Dermis blood vessel endothelial cell (primary cell): ENCODE data around the gene C16orf54. TPM values are rescaled to one million over a fixed set of nuclear protein-coding genes. Genes with fewer than 3 reads are reported as not detected.
"Not testable (repeated sequence)": the region's sequence is repeated elsewhere in the genome, so short reads cannot be mapped to it uniquely, and the experiment has no call there.

Source experiments
- DNase-seq: peaks from one replicate; pipeline ENCODE4 v3.0.0; 2010
- total RNA-seq: library from RNA; depleted of rRNA; stranded (reverse); fragments of >200 nt; gene quantifications from 2 replicates; pipeline ENCODE4 v1.2.3, GENCODE V29; 2014

The C16orf54 gene
- total RNA-seq, 1 donor from 2014 or later, result not detected

DNA sequence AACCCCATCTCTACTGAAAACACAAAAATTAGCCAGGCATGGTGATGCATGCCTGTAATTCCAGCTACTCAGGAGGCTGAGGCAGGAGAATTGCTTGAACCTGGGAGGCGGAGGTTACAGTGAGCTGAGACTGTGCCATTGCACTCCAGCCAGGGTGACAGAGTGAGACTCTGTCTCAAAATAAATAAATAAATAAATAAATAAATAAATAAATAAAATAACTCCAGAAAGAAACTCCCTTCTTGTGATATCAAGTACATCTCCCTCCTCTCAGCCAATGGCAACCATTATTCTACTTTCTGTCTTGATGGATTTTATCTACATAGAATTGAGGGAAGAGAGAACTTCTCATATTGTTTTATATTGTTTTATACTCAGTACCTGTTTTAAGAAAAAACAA, 38.6 kb downstream of the C16orf54 start:
- DNase-seq, result not testable (repeated sequence)

GRCh38 chr16:29705030-29705429, 40.8 kb downstream of the C16orf54 start:
- no peak for DNase-seq

DNA sequence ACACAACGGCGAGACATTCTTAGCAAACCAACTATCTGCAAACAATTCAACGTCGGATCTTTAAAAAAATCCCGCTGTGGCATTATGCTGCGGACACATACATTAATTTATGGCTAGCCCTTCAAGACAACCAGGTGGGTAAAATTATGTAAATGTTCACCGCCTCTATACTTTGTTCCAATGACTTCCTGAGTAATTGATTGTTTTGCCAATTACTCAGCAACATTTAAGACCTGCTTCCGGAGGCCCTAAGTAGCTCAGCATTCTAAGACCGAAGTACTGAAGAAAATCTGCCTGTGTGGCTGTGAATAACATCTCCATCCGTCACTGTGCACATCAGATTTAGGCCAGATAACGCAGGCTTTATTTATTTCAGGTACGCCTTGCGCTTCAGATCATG, 43.5 kb downstream of the C16orf54 start:
- no peak for DNase-seq

DNA sequence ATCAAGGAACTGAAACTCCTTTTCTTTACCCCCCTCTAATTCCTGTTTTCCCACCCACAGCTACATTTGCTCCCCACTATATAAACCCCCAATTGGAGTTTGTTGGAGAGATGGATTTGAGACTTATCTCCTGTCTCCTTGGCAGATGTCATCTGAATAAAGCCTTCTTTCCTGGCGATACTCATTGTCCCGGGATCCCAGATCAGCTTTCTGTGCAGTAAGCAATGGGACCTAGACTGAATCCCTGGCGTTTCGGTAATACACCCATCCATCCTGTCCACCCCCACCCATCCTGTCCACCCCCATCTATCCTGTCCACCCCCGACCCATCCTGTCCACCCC, 44.6 kb downstream of the C16orf54 start:
- DNase-seq, result no peak

DNA sequence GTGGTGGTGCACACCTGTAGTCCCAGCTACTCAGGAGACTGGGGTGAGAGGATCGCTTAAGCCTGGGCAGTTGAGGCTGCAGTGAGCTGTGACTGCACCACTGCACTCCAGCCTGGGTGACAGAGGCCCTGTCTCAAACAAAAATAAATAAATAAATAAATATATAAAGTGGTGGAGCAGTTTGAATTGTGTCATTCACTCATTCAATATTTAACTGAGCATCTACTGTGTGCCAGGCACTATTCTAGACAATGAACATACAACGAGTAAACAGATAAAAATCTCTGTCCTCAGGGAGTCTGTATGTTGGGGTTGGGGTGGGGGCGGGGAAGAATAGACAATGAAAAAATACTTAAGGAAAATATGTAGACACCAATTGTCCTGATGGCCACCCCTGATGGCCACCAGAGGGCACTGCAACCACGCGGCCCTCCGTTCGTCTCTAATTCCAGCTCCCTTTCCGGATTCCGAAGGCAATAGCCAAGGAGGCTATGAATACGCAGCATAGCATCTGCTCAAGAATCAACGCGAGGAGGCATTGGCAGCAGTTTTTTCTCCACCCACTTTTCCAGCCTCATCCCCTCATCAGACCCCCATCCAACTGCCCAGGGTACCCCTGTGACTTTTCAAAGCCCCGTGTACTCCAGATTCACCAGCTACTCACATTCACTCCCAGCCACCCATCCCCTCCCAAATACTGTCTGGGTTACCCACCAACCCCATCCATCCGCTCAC, 45.4 kb downstream of the C16orf54 start:
- peak; percentile 92 for DNase-seq

DNA sequence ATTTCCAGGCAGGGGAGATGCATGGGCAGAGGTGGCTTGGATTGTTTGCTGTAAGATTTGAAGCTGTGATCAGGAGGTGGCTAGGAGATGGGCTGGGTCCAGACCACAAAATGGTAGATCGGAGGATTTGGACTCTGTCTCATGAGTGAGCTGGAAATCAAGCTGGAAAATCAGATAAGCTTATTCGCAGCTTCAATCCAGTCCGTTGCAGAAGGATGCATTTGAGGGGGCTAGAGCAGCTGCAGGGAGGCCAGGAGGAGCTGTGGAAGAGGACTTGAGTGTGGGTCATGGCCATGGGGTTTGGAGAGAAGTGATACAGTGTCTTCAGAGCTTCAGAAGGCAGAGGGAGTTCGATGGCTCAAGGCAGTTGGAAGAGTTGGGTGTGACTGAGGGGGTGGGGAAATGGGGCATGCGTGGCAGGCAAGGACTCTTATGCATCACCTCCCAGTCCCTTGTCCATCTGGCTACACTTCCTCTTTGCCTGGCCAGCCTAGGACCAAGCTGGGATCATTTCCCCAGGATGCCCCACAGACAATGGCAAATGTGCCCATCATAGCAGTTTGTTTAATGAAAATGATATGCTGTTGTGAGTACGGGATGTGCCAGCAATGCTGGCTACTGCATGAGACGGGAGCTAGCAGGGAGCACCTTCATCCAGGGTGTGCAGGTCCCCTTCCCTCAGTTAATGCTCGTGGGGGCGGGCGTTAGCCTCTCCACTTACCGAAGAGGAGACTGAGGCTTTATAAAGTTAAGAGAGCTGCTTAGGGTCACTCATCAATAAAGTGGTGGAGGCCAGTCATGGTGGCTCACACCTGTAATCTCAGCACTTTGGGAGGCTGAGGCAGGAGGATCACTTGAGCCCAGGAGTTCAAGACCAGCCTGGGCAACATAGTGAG, 46.2 kb downstream of the C16orf54 start:
- DNase-seq, result no peak

DNA sequence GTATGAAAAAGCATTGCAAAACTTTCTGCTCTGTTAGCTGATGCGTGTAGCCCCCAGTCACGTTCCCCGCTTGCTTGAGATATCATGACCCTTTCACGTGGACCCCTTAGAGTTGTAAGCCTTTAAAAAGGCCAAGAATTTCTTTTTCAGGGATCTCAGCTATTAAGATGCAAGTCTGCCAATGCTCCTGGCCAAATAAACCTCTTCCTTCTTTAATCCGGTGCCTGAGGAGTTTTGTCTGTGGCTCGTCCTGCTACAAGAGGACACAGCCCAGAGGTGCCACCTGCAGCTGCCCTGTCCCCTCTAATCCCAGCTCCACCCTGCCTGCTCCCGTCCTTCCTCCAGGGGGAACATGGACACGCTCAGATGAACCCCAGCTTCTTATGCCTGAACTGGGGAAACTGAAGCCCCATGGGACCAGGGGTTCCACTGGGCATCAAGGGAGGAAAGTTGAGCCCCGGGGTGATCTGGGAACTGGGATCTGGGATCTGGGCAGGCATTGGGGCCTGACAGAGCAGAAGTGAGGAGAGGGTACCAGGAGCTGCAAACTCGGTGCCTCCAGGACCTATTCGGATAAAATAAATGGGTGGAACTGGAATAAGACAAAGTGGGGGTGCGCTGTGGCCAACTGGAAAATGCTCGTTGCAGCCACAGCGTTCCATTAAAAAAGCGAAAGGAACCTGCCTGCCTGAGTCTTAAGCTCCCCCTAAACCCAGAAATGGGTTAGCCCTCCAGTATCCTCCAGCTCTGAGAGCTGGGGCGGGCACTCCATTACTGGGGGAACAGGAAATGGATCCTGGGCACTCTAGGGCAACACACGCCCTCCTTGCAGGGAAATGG, 47.1 kb downstream of the C16orf54 start:
- DNase-seq, result no peak

DNA sequence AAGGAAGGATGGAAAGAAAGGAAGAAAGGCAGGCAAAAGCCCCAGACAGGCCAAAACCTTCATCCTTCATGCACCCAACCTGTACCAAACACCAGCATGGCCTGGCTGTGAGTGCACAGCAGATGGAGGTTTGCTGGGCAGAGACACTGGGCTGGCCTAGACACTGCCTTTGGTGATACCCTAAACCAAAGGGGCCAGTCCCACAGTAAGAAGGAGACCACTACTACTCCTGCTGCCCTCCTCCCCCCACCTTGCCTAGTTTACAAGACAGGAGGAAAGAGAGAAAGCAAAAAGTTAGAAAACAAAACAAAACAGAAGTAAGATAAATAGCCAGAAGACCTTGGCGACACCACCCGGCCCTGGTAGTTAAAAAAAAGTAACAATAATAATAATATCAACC, 47.7 kb downstream of the C16orf54 start:
- no peak for DNase-seq

DNA sequence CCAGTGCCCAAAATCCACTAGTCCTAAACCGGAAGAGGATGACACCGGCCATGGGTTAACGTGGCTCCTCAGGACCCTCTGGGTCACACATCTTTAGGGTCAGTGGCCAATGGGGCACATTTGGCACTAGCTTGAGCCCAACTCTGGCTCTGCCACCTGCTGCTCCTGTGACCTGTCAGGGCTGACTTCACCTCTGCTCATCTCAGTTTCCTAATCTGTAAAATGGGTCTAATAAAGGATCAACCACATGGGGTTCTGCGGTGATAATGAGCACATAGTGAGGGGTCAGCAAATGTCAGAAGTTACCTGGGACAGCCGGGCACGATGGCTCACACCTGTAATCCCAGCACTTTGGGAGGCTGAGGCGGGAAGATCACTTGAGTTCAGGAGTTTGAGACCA, 48.4 kb downstream of the C16orf54 start:
- DNase-seq, result no peak

DNA sequence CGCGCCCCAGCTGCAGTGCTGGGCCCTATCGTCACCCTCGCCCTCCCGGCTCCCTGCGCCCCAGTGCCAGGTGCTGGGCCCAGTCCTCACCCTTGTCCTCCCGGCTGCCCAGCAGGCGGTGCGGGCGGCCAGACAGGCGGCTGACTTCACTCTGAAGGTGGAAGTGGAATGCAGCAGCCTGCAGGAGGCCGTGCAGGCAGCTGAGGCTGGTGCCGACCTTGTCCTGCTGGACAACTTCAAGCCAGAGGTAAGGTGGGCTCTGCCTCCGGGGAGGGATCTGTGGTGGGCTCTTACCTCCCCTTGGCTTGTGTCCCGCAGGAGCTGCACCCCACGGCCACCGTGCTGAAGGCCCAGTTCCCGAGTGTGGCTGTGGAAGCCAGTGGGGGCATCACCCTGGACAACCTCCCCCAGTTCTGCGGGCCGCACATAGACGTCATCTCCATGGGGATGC, 48.9 kb downstream of the C16orf54 start:
- DNase-seq, result no peak

DNA sequence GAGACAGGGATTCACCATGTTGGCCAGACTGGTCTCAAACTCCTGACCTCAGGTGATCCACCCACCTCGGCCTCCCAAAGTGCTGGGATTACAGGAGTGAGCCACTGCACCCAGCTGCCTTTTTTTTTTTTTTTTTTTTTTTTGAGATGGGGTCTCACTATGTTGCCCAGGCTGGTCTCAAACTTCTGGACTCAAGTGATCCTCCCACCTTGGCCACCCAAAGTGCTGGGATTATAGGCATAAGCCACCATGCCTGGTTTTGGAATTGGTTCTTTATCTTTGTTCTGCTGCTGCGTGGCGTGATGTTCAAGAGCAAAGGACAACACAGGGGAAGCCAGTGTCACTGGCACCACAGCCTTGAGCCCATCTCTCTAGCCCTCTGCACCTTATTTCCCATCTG, 50.1 kb downstream of the C16orf54 start:
- DNase-seq, result not testable (repeated sequence)

DNA sequence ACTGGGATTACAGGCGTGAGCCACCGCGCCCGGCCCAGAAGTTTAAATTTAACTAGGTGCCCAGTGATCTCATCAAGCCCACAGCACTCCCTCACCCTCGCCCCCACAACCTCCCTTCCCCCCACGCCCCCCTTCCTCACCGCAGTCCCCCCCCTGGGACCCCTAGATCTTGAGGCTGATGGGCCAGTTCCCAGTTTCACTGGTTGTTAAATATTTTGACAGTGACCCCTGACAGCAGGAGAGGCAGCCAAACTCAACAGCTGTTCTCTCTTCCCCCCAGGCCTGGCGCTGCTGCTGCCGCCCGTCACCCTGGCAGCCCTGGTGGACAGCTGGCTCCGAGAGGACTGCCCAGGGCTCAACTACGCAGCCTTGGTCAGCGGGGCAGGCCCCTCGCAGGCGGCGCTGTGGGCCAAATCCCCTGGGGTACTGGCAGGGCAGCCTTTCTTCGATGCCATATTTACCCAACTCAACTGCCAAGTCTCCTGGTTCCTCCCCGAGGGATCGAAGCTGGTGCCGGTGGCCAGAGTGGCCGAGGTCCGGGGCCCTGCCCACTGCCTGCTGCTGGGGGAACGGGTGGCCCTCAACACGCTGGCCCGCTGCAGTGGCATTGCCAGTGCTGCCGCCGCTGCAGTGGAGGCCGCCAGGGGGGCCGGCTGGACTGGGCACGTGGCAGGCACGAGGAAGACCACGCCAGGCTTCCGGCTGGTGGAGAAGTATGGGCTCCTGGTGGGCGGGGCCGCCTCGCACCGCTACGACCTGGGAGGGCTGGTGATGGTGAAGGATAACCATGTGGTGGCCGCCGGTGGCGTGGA, 51.2 kb downstream of the C16orf54 start:
- no peak for DNase-seq

GRCh38 chr16:29692606-29693005, 53.2 kb downstream of the C16orf54 start:
- not testable (repeated sequence) for DNase-seq

Other genes with a start within 250 kb of the C16orf54 start
- gene NPIPB12, start 239.6 kb downstream of the C16orf54 start, total RNA-seq, result 17.6 and 45.1 TPM in 2 replicates
- not detected in 2 replicates for gene SPN, start 82.7 kb downstream of the C16orf54 start, total RNA-seq
- gene QPRT, start 66.8 kb downstream of the C16orf54 start, total RNA-seq, result 0.28 and 1.0 TPM in 2 replicates
- not detected in 2 replicates for gene ZG16, start 32.3 kb upstream of the C16orf54 start, total RNA-seq
- gene KIF22, start 44.8 kb upstream of the C16orf54 start, total RNA-seq, result 26.7 and 76.9 TPM in 2 replicates
- gene MAZ, start 60.5 kb upstream of the C16orf54 start, total RNA-seq, result 130 and 265 TPM in 2 replicates
- 0.68 TPM in 1 of 2 replicates, not detected in the other for gene PRRT2, start 66.2 kb upstream of the C16orf54 start, total RNA-seq
- 23.5 and 30.1 TPM in 2 replicates for gene PAGR1, start 70.2 kb upstream of the C16orf54 start, total RNA-seq
- 222 and 262 TPM in 2 replicates for gene MVP, start 74.5 kb upstream of the C16orf54 start, total RNA-seq
- gene CDIPT, start 117.2 kb upstream of the C16orf54 start, total RNA-seq, result 107 and 117 TPM in 2 replicates
- 0.68 and 2.2 TPM in 2 replicates for gene SEZ6L2, start 153.6 kb upstream of the C16orf54 start, total RNA-seq
- gene ASPHD1, start 154.5 kb upstream of the C16orf54 start, total RNA-seq, result 0.47 TPM in 1 of 2 replicates, not detected in the other
- 7.7 and 15.7 TPM in 2 replicates for gene KCTD13, start 180.2 kb upstream of the C16orf54 start, total RNA-seq
- gene TMEM219, start 216.1 kb upstream of the C16orf54 start, total RNA-seq, result 61.6 and 125 TPM in 2 replicates
- 159 and 160 TPM in 2 replicates for gene TAOK2, start 227.9 kb upstream of the C16orf54 start, total RNA-seq
- 6.3 and 9.3 TPM in 2 replicates for gene HIRIP3, start 249.6 kb upstream of the C16orf54 start, total RNA-seq